H54 (cell line): ENCODE results near the gene PIGU.

Experiments
- DNase-seq: peaks from one replicate; pipeline ENCODE4 v3.0.0; 2011; ENCODE audit warnings: low spot score, mixed read lengths; ENCODE audit not compliant: insufficient read length
- FAIRE-seq: peaks from 3 replicates; lab custom pipeline; 2011; peaks lifted over from hg19 to GRCh38; lab: Jason Lieb, UNC
- POLR2A ChIP-seq: IDR thresholded peaks from 2 replicates; pipeline ENCODE4 v1.6.1; 2011; ENCODE audit warnings: low read depth, mild to moderate bottlenecking, low read length

The PIGU gene

GRCh38 chr20:34654207-34654744 is 22.6 kb downstream of the PIGU start:
- DNase-seq = no peak
- TF ChIP-seq POLR2A = no peak
- FAIRE-seq = no peak

- TF ChIP-seq POLR2A = no peak
- FAIRE-seq (no peak), DNase-seq (no peak)
Observed at GRCh38 chr20:34651200-34651599, 25.7 kb downstream of the PIGU start.

GRCh38 chr20:34647737-34648136 is 29.2 kb downstream of the PIGU start:
- FAIRE-seq (no peak), DNase-seq (no peak)
- no peak for TF ChIP-seq POLR2A

- no peak for TF ChIP-seq POLR2A
- FAIRE-seq (no peak), DNase-seq (no peak)
Observed at GRCh38 chr20:34644951-34645350, 31.9 kb downstream of the PIGU start.

- no peak for TF ChIP-seq POLR2A
- DNase-seq = no peak
- no peak for FAIRE-seq
Observed at GRCh38 chr20:34644345-34644744, 32.5 kb downstream of the PIGU start.

GRCh38 chr20:34643928-34644327 is 33.0 kb downstream of the PIGU start:
- no peak for DNase-seq
- no peak for FAIRE-seq
- no peak for TF ChIP-seq POLR2A

GRCh38 chr20:34642009-34642408 is 34.9 kb downstream of the PIGU start:
- no peak for FAIRE-seq
- no peak for DNase-seq
- no peak for TF ChIP-seq POLR2A

GRCh38 chr20:34639755-34640222 is 37.1 kb downstream of the PIGU start:
- FAIRE-seq (no peak), DNase-seq (no peak)
- TF ChIP-seq POLR2A = no peak

- FAIRE-seq (no peak), DNase-seq (no peak)
- TF ChIP-seq POLR2A = no peak
Observed at GRCh38 chr20:34638532-34638931, 38.4 kb downstream of the PIGU start.

- DNase-seq = no peak
- no peak for FAIRE-seq
- no peak for TF ChIP-seq POLR2A
Observed at GRCh38 chr20:34638039-34638292, 38.9 kb downstream of the PIGU start.

- no peak for TF ChIP-seq POLR2A
- FAIRE-seq = no peak
- DNase-seq = no peak
Observed at GRCh38 chr20:34637245-34638038, 39.5 kb downstream of the PIGU start.

- no peak for TF ChIP-seq POLR2A
- FAIRE-seq (no peak), DNase-seq (no peak)
Observed at GRCh38 chr20:34636648-34637047, 40.2 kb downstream of the PIGU start.

GRCh38 chr20:34634392-34634791 is 42.5 kb downstream of the PIGU start:
- DNase-seq = no peak
- TF ChIP-seq POLR2A = no peak
- FAIRE-seq = no peak

GRCh38 chr20:34632870-34633452 is 43.9 kb downstream of the PIGU start:
- FAIRE-seq = no peak
- TF ChIP-seq POLR2A = no peak
- DNase-seq = no peak

- DNase-seq (no peak), FAIRE-seq (no peak)
- no peak for TF ChIP-seq POLR2A
Observed at GRCh38 chr20:34629904-34630303, 47.0 kb downstream of the PIGU start.

GRCh38 chr20:34629342-34629741 is 47.5 kb downstream of the PIGU start:
- DNase-seq = no peak
- FAIRE-seq = no peak
- no peak for TF ChIP-seq POLR2A
